ENCODE data around the gene FKBP1C.
"Not testable (repeated sequence)": the region's sequence is repeated elsewhere in the genome, so short reads cannot be mapped to it uniquely, and the experiment has no call there.

The FKBP1C gene

DNA sequence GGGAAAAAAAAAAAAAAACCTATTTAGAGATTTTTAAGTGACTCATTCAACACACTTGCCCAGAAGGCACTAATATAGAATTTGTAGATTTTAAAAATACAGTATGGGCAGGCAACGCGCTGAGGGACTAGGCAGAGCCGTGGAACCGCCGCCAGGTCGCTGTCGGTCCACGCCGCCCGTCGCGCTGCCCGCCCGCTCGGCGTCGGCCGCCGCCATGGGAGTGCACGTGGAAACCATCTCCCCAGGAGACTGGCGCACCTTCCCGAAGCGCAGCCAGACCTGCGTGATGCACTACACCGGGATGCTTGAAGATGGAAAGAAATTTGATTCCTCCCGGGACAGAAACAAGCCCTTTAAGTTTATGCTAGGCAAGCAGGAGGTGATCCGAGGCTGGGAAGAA is at the start of gene FKBP1C:
Gene FKBP1C, plus strand, starts transcription at position 127 of the 400 bp plus-strand sequence.
- not testable (repeated sequence) for ATAC-seq (replicated peaks; ENCODE audit: extremely low read depth, poor library complexity, severe bottlenecking); H3K4me3 Mint-ChIP-seq; H3K27me3 Mint-ChIP-seq; H3K27ac Mint-ChIP-seq (ENCODE audit: low read depth); DNase-seq (ENCODE audit: low spot score in 2 of 2); H3K4me1 Mint-ChIP-seq; H3K36me3 Mint-ChIP-seq (ENCODE audit: insufficient read depth)
- peaks cover 17% of the 10 kb centered on the region for H3K9me3 Mint-ChIP-seq

DNA sequence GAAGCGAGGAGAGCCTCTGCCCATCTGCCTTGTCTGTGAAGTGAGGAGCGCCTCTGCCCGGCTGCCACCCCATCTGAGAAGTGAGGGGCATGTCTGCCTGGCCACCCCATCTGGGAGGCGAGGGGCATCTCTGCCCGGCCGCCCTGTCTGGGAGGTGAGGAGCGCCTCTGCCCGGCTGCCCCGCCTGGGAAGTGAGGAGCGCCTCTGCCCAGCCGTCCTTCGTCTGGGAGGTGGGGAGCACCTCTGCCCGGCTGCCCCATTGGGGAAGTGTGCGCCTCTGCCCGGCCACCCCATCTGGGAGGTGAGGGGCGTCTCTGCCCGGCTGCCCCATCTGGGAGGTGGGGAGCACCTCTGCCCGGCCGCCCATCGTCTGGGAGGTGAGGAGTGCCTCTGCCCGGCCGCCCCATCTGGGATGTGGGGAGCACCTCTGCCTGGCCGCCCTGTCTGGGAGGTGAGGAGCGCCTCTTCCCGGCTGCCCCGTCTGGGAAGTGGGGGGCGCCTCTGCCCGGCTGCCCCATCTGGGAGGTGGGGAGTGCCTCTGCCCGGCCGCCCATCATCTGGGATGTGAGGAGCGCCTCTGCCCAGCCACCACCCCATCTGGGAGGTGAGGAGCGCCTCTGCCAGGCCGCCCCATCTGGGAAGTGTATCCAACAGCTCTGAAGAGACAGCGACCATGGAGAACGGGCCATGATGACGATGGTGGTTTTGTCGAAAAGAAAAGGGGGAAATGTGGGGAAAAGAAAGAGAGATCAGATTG is 47.0 kb upstream of the FKBP1C start:
- peaks cover 11% of the 10 kb centered on the region for H3K9me3 Mint-ChIP-seq
- not testable (repeated sequence) for ATAC-seq (replicated peaks; ENCODE audit: extremely low read depth, poor library complexity, severe bottlenecking); H3K27me3 Mint-ChIP-seq; H3K36me3 Mint-ChIP-seq (ENCODE audit: insufficient read depth); H3K4me1 Mint-ChIP-seq; H3K4me3 Mint-ChIP-seq; H3K27ac Mint-ChIP-seq (ENCODE audit: low read depth); DNase-seq (ENCODE audit: low spot score in 2 of 2)

DNA sequence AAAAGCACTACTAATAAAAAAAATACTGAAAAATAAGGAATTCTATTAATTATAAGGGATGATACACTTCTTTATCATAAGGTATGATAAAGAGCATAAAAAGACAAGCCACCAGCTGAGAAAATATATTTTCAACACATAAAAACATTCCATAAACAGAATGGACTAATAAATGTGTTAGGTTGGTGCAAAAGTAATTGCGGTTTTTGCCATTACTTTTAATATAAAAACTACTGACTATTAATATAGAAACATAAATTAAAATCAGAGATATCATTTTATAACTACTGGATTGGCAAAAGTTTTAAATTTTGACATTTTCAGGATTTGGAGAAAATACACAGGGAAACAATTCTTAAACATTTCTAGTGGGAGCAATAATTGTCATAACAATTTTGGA is 37.1 kb upstream of the FKBP1C start:
- Mint-ChIP-seq H3K36me3 (ENCODE audit: insufficient read depth) (peaks cover 2% of the 10 kb centered on the region), H3K4me3 (no peak overlapping the region), H3K4me1 (no peaks in the 10 kb centered on the region), H3K27ac (ENCODE audit: low read depth) (no peak overlapping the region), H3K27me3 (no peaks in the 10 kb centered on the region), H3K9me3 (peaks cover 15% of the 10 kb centered on the region)
- DNase-seq (ENCODE audit: low spot score in 2 of 2) (no peak), ATAC-seq (replicated peaks; ENCODE audit: extremely low read depth, poor library complexity, severe bottlenecking) (no peak)

DNA sequence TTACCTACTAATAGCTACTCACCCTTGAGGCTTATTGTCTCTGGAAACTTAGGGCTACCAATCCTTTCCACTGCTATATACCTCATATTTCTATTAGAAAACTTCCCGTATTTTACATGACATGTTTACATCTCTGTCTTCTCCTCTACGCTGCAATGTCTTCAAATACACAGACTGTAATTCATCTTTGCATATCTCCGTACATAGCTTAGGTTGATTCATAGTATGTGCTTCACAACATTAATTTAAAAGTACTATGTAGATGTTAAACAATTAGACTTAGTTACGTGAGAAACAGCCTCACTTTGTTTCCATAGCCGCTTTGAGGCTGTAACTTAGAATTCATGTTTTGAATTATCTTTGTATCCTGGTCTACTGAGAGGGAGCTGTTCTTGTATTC is 35.1 kb upstream of the FKBP1C start:
- ATAC-seq (replicated peaks; ENCODE audit: extremely low read depth, poor library complexity, severe bottlenecking) (no peak), DNase-seq (ENCODE audit: low spot score in 2 of 2) (no peak)
- Mint-ChIP-seq H3K27me3 (no peaks in the 10 kb centered on the region), H3K4me3 (no peak overlapping the region), H3K9me3 (peaks cover 12% of the 10 kb centered on the region), H3K36me3 (ENCODE audit: insufficient read depth) (peaks cover 2% of the 10 kb centered on the region), H3K4me1 (no peaks in the 10 kb centered on the region), H3K27ac (ENCODE audit: low read depth) (no peak overlapping the region)

DNA sequence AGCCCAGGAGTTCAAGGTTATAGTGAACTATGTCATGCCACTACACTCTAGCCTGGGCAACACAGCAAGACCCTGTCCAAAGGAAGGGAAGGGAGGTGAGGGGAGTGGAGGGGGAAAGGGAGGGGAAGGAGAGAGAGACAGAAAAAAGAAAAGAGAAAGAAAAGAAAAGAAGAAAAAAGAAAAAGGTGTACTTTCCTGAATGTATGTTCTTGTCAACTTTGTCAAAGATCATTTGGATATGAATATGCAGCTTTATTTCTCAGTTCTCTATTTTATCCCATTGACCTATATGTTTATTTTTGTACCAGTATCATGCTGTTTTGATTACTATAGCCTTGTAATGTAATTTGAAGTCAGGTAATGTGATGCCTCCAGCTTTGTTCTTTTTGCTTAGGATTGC is 30.9 kb upstream of the FKBP1C start:
- no peak for ATAC-seq (replicated peaks; ENCODE audit: extremely low read depth, poor library complexity, severe bottlenecking)
- Mint-ChIP-seq H3K4me3 (no peak overlapping the region), H3K27me3 (no peaks in the 10 kb centered on the region), H3K27ac (ENCODE audit: low read depth) (no peak overlapping the region), H3K4me1 (no peaks in the 10 kb centered on the region), H3K36me3 (ENCODE audit: insufficient read depth) (peaks cover 2% of the 10 kb centered on the region), H3K9me3 (peaks cover 12% of the 10 kb centered on the region)
- no peak for DNase-seq (ENCODE audit: low spot score in 2 of 2)

DNA sequence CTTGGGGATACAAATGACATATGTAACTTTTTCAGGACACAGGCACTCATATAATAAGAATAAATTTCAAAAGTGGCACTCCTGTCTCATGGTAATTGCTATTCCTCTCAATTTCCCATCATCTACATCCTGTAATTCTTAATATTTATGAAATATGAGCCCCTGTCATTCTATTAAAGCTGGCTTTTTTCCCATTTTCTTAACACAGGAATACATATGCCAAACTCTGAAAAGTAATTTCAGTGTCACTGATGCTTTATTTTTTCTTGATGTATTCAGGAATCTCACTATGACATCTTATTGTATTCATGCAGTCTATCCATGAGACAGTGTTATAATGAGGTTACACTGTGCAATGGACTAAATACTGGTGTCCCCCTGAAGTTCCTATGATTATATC is 24.3 kb upstream of the FKBP1C start:
- Mint-ChIP-seq H3K4me3 (no peak overlapping the region), H3K27ac (ENCODE audit: low read depth) (no peak overlapping the region), H3K27me3 (no peaks in the 10 kb centered on the region), H3K36me3 (ENCODE audit: insufficient read depth) (no peaks in the 10 kb centered on the region), H3K4me1 (no peaks in the 10 kb centered on the region), H3K9me3 (peaks cover 21% of the 10 kb centered on the region)
- no peak for ATAC-seq (replicated peaks; ENCODE audit: extremely low read depth, poor library complexity, severe bottlenecking)
- DNase-seq (ENCODE audit: low spot score in 2 of 2), result no peak

DNA sequence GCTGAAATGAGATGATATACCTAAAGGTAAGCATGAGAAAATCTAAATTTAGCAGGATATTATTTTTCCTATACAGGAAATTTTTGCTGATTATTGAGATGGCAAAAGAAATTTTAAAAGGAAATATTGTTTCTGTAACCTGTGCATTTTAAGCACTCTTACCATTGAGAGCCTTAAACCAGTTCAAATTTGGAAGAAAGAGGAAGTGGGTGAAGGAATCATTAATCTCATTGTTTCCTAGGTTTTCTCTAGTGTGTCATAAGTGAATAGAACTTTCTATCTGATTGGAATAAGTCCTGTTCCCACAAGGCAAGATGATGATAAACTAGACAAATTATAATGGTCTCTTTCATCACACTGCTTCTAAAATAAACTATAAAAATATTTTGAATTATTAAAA is 22.4 kb upstream of the FKBP1C start:
- ATAC-seq (replicated peaks; ENCODE audit: extremely low read depth, poor library complexity, severe bottlenecking) (no peak), DNase-seq (ENCODE audit: low spot score in 2 of 2) (no peak)
- Mint-ChIP-seq H3K4me3 (no peak overlapping the region), H3K27ac (ENCODE audit: low read depth) (no peak overlapping the region), H3K27me3 (no peaks in the 10 kb centered on the region), H3K9me3 (peaks cover 27% of the 10 kb centered on the region), H3K4me1 (no peaks in the 10 kb centered on the region), H3K36me3 (ENCODE audit: insufficient read depth) (no peaks in the 10 kb centered on the region)

DNA sequence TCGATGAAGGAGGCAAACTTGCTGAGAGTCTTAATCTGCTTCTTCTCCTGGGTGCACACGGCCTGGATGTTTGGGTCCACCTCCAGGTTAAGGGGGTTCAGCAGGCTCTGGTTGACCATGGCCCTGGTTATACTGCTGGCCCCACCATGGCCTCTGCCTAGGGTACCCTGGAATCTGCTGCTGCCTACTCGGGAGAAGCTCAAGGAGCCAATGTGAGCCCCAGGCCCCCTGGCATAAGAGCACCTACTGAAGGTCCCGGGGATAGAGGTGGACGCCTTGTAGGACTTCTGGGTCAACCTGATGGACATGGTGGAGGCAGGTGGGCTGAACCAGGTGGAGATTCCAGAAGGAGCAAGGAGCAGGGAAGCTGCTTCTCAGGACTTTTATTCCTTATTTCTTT is 17.9 kb upstream of the FKBP1C start:
- H3K9me3 Mint-ChIP-seq, result peaks cover 22% of the 10 kb centered on the region
- no peaks in the 10 kb centered on the region for H3K4me1 Mint-ChIP-seq
- H3K27me3 Mint-ChIP-seq, result no peaks in the 10 kb centered on the region
- no peaks in the 10 kb centered on the region for H3K36me3 Mint-ChIP-seq (ENCODE audit: insufficient read depth)
- ATAC-seq (replicated peaks; ENCODE audit: extremely low read depth, poor library complexity, severe bottlenecking), result no peak
- no peak for DNase-seq (ENCODE audit: low spot score in 2 of 2)
- H3K27ac Mint-ChIP-seq (ENCODE audit: low read depth), result no peak overlapping the region
- H3K4me3 Mint-ChIP-seq, result no peak overlapping the region

DNA sequence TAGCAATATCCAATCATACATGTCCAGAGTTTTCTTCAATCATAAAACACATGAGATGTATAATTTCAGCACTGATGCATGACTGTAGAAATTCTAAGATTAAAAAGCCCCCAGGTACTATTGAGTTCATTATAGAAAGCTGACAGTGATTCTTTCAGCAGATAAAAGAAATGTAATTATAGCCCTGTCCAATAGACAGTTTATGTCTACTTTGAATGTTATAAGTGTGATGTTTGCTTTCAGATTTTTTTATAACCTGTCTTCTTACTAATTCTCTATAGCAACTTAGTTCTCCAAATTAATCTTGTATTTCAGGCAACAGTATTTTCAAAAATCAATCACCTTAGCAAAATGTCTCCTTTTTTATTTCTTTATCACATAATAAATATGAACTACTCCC is 13.5 kb upstream of the FKBP1C start:
- Mint-ChIP-seq H3K27me3 (no peaks in the 10 kb centered on the region), H3K27ac (ENCODE audit: low read depth) (no peak overlapping the region), H3K36me3 (ENCODE audit: insufficient read depth) (no peaks in the 10 kb centered on the region)

DNA sequence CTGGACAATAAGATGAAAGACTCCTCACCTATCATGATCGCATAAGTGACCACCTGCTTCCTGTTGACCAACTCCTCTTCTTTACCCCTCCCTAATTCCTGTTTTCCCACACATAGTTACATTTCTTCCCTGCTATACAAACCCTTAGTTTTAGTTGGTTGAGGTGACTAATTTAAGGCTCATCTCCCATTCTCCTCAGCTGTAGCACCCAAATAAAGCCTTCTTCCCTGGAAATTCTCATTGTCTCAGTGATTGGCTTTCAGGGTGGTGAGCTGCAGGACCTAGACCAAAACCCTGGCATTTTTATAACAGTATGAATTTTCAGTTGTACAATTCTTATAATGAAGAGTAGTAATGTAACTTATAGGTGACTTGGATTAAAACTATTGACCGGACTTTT is 2.1 kb downstream of the FKBP1C start:
- no peaks in the 10 kb centered on the region for H3K4me1 Mint-ChIP-seq
- H3K36me3 Mint-ChIP-seq (ENCODE audit: insufficient read depth), result no peaks in the 10 kb centered on the region
- DNase-seq (ENCODE audit: low spot score in 2 of 2) (no peak), ATAC-seq (replicated peaks; ENCODE audit: extremely low read depth, poor library complexity, severe bottlenecking) (no peak)
- H3K27ac Mint-ChIP-seq (ENCODE audit: low read depth), result no peak overlapping the region
- no peaks in the 10 kb centered on the region for H3K27me3 Mint-ChIP-seq
- no peak overlapping the region for H3K4me3 Mint-ChIP-seq
- peaks cover 17% of the 10 kb centered on the region for H3K9me3 Mint-ChIP-seq

More for the DNA sequence above, 13.5 kb upstream of the FKBP1C start:
- no peak overlapping the region for H3K4me3 Mint-ChIP-seq
- DNase-seq (ENCODE audit: low spot score in 2 of 2) (no peak), ATAC-seq (replicated peaks; ENCODE audit: extremely low read depth, poor library complexity, severe bottlenecking) (no peak)
- H3K9me3 Mint-ChIP-seq, result no peaks in the 10 kb centered on the region
- no peaks in the 10 kb centered on the region for H3K4me1 Mint-ChIP-seq

DNA sequence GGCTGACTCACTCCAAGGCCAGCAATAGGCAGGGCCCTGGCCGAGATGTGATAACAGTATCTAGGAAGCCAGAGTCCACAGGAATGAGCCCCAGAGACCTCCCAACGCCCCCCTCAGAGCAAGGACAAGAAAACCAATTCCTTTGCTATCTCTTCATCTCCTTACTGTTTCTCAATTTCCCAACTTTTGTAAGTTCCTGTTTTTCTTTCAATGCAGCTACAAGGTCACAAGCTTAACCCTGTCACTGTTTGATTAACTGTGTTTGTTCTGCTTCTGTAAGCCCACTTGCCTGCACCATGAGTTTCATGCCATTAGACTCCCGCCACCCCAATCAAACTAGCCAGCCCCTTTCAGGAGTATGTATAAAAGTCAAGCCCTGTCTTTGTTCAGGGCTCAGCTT is 3.5 kb downstream of the FKBP1C start:
- Mint-ChIP-seq H3K4me3 (no peak overlapping the region), H3K4me1 (no peaks in the 10 kb centered on the region), H3K9me3 (peaks cover 17% of the 10 kb centered on the region), H3K36me3 (ENCODE audit: insufficient read depth) (no peaks in the 10 kb centered on the region), H3K27me3 (no peaks in the 10 kb centered on the region), H3K27ac (ENCODE audit: low read depth) (no peak overlapping the region)
- ATAC-seq (replicated peaks; ENCODE audit: extremely low read depth, poor library complexity, severe bottlenecking), result no peak
- DNase-seq (ENCODE audit: low spot score in 2 of 2), result no peak

DNA sequence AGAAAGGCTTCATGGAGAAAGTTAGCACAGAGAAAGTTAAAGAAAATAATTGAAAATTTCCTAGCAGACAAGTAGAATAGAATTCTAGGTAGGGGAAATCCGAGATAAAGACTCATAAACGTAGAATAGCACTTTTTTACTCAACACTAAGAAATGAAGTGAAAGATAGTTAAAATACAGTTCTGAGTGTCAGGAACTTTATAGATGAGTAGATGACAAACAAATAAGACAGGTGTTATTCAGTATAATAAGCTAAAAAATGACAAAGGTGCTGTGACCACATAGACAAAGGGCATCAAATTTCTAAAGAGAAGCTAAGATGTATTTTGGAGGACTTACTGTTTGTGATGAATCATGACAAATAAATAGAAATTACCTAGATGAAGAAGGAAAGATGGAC is 12.9 kb downstream of the FKBP1C start:
- no peaks in the 10 kb centered on the region for H3K36me3 Mint-ChIP-seq (ENCODE audit: insufficient read depth)
- H3K27ac Mint-ChIP-seq (ENCODE audit: low read depth), result no peak overlapping the region
- no peak for ATAC-seq (replicated peaks; ENCODE audit: extremely low read depth, poor library complexity, severe bottlenecking)
- H3K4me3 Mint-ChIP-seq, result no peak overlapping the region
- H3K9me3 Mint-ChIP-seq, result no peaks in the 10 kb centered on the region
- no peaks in the 10 kb centered on the region for H3K4me1 Mint-ChIP-seq
- H3K27me3 Mint-ChIP-seq, result no peaks in the 10 kb centered on the region
- no peak for DNase-seq (ENCODE audit: low spot score in 2 of 2)

DNA sequence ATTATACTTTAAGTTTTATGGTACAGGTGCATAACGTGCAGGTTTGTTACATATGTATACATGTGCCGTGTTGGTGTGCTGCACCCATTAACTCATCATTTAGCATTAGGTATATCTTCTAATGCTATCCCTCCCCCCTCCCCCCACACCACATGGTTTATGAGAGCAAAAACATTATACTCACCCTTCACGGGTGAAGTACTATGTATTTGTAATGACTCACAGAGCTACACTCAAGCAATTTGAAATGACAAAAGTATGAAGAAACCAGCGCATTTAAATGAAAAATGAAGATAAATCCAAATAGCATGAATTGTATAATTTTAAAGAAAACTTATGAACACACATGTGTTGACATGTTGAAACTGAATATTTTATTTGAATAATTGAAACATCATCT is 14.7 kb downstream of the FKBP1C start:
- not testable (repeated sequence) for DNase-seq (ENCODE audit: low spot score in 2 of 2); H3K27ac Mint-ChIP-seq (ENCODE audit: low read depth); ATAC-seq (replicated peaks; ENCODE audit: extremely low read depth, poor library complexity, severe bottlenecking); H3K4me1 Mint-ChIP-seq; H3K4me3 Mint-ChIP-seq; H3K27me3 Mint-ChIP-seq; H3K36me3 Mint-ChIP-seq (ENCODE audit: insufficient read depth); H3K9me3 Mint-ChIP-seq

Measured in central memory CD8-positive, alpha-beta T cell (primary cell).